ENCODE data around the gene PLEKHA5.

DNA sequence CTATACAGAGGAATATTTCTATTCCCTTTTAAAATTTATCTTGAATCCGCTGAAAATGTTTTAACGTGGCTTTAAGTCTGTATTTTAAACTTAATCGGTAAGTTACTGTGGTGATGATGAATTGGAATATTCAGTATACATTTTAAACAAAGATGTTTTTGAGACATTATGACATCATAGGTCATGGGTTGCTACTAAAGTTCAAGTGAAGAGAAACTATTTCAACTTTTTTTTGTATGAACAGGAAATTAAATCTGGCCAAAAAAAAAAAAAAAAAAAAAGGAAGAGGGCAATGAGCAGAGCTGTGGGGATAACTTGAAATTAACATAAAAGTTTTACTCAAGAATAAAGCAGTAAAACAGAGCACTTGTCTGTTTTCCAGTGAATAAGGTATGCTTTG is 109.0 kb downstream of the PLEKHA5 start:
- TF ChIP-seq, protein P1, sequence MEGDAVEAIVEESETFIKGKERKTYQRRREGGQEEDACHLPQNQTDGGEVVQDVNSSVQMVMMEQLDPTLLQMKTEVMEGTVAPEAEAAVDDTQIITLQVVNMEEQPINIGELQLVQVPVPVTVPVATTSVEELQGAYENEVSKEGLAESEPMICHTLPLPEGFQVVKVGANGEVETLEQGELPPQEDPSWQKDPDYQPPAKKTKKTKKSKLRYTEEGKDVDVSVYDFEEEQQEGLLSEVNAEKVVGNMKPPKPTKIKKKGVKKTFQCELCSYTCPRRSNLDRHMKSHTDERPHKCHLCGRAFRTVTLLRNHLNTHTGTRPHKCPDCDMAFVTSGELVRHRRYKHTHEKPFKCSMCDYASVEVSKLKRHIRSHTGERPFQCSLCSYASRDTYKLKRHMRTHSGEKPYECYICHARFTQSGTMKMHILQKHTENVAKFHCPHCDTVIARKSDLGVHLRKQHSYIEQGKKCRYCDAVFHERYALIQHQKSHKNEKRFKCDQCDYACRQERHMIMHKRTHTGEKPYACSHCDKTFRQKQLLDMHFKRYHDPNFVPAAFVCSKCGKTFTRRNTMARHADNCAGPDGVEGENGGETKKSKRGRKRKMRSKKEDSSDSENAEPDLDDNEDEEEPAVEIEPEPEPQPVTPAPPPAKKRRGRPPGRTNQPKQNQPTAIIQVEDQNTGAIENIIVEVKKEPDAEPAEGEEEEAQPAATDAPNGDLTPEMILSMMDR (IDR thresholded peaks at IDR 0.05) = no peak
- no peak for TF ChIP-seq POLR2A (IDR thresholded peaks at IDR 0.05)

All from testis (tissue), 2 donors.